SK-N-SH (cell line): ENCODE measurements around the gene GALNT18. TPM values are rescaled to one million over a fixed set of nuclear protein-coding genes. Genes with fewer than 3 reads are reported as not detected.
A peak's percentile ranks its signal among the peaks of the same experiment; 100 is the strongest.

Experiments
- CTCF ChIA-PET: fragments of 300-600, 350-600 bp; formaldehyde crosslinking; extraction: SDS; loops from one replicate; lab custom pipeline; 2021; lab: Yijun Ruan, JAX
- POLR2A ChIA-PET: fragments of 350-600 bp; sonication (Branson Sonifier 250); formaldehyde crosslinking; extraction: SDS; loops from one replicate; lab custom pipeline; 2020; ENCODE audit warnings: antibody characterized with exemption, inconsistent platforms; lab: Yijun Ruan, JAX
- DNase-seq: peaks from one replicate; pipeline ENCODE4 v3.0.0; 2012
- H2AFZ ChIP-seq: fragments of 200-600 bp; sonication (generic); 2 replicates; pipeline ENCODE4 v1.8.1; 2016; ENCODE audit warnings: antibody characterized with exemption, mild to moderate bottlenecking, low read depth
- H3F3A ChIP-seq: fragments of 200-600 bp; sonication (generic); replicated peaks from 2 replicates; pipeline ENCODE3; 2016; ENCODE audit warnings: antibody characterized with exemption, mild to moderate bottlenecking; ENCODE audit not compliant: insufficient read depth
- H3K27ac ChIP-seq, 2 experiments: fragments of 200-500 bp in 1 of 2; fragments of 200-600 bp in 1 of 2; sonication (Bioruptor generic) in 1 of 2; sonication (generic), shearing (Covaris generic) in 1 of 2; 2 replicates each; pipeline versions ENCODE4 v1.5.1 to v1.6.1; 2014 to 2016; ENCODE audit warnings: low read depth in 2 of 2, inconsistent platforms in 1 of 2, low read length in 1 of 2, mild to moderate bottlenecking in 1 of 2, mixed read lengths in 1 of 2
- H3K27me3 ChIP-seq: fragments of 200-600 bp; sonication (generic), shearing (Covaris generic); 2 replicates; pipeline ENCODE4 v1.6.1; 2016; ENCODE audit warnings: mixed run types; ENCODE audit not compliant: insufficient read depth
- H3K36me3 ChIP-seq, 2 experiments: fragments of 200-500 bp in 1 of 2; fragments of 200-600 bp in 1 of 2; sonication (Bioruptor generic) in 1 of 2; sonication (generic) in 1 of 2; replicated peaks in 1 of 2; 2 replicates each; pipeline versions ENCODE3 to v1.5.1; 2014 to 2016; ENCODE audit warnings: low read length in 1 of 2, mild to moderate bottlenecking in 1 of 2; ENCODE audit not compliant: insufficient read depth in 2 of 2, control insufficient read depth in 1 of 2
- H3K4me1 ChIP-seq, 2 experiments: fragments of 200-500 bp in 1 of 2; fragments of 200-600 bp in 1 of 2; sonication (Bioruptor generic) in 1 of 2; sonication (generic), shearing (Covaris generic) in 1 of 2; 2 replicates each; pipeline versions ENCODE4 v1.5.1 to v1.6.1; 2014 to 2016; ENCODE audit warnings: low read depth in 1 of 2, low read length in 1 of 2, mixed run types in 1 of 2; ENCODE audit not compliant: insufficient read depth in 2 of 2, control insufficient read depth in 1 of 2
- H3K4me2 ChIP-seq: fragments of 200-600 bp; sonication (generic), shearing (Covaris generic); 2 replicates; pipeline ENCODE4 v1.6.1; 2017; ENCODE audit warnings: mixed run types
- H3K4me3 ChIP-seq, 2 experiments: fragments of 200-500 bp in 1 of 2; fragments of 200-600 bp in 1 of 2; sonication (Bioruptor generic) in 1 of 2; sonication (generic), shearing (Covaris generic) in 1 of 2; 2 replicates each; pipeline versions ENCODE4 v1.5.1 to v1.8.1; 2014 to 2016; ENCODE audit warnings: low read depth in 2 of 2, inconsistent platforms in 1 of 2, low read length in 1 of 2, mild to moderate bottlenecking in 1 of 2, mixed read lengths in 1 of 2, moderate library complexity in 1 of 2
- H3K79me2 ChIP-seq: fragments of 200-600 bp; sonication (generic); 2 replicates; pipeline ENCODE4 v1.8.1; 2017; ENCODE audit warnings: mild to moderate bottlenecking; ENCODE audit not compliant: insufficient read depth
- H3K9ac ChIP-seq: fragments of 200-600 bp; sonication (generic); 2 replicates; pipeline ENCODE4 v1.6.1; 2017; ENCODE audit warnings: mixed run types
- H3K9me2 ChIP-seq: fragments of 200-600 bp; sonication (generic); 2 replicates; pipeline ENCODE4 v1.6.1; 2017; ENCODE audit warnings: mixed run types
- H3K9me3 ChIP-seq: fragments of 200-600 bp; sonication (generic); 2 replicates; pipeline ENCODE4 v1.6.1; 2017; ENCODE audit warnings: mixed run types, mild to moderate bottlenecking, moderate library complexity
- H4K20me1 ChIP-seq: fragments of 200-600 bp; sonication (generic); 2 replicates; pipeline ENCODE4 v1.6.1; 2017; ENCODE audit warnings: mild to moderate bottlenecking, mixed run types; ENCODE audit not compliant: insufficient read depth
- CHD2 ChIP-seq: fragments of 150-350 bp; IDR thresholded peaks from 2 replicates; pipeline ENCODE4 v1.6.1; 2018; ENCODE audit warnings: low read length; ENCODE audit not compliant: partially characterized antibody
- EZH2phosphoT487 ChIP-seq: fragments of 200-600 bp; sonication (generic); IDR thresholded peaks from 2 replicates; pipeline ENCODE4 v1.6.1; 2017; ENCODE audit warnings: low read depth, mixed run types, mild to moderate bottlenecking, antibody characterized with exemption, moderate library complexity, borderline replicate concordance
- FOSL2 ChIP-seq: IDR thresholded peaks from 2 replicates; pipeline ENCODE4 v1.4.0; 2012; ENCODE audit warnings: low read depth, mild to moderate bottlenecking, moderate library complexity, borderline replicate concordance
- FOXJ3 ChIP-seq: sonication (generic); formaldehyde crosslinking; IDR thresholded peaks from 2 replicates; pipeline ENCODE4 v1.5.1; 2020; ENCODE audit warnings: mild to moderate bottlenecking, missing genetic modification reagents
- FOXM1 ChIP-seq: IDR thresholded peaks from 2 replicates; pipeline ENCODE4 v1.4.0; 2012; ENCODE audit warnings: low read depth, mild to moderate bottlenecking
- GATA2 ChIP-seq: sonication (generic); formaldehyde crosslinking; IDR thresholded peaks from 2 replicates; pipeline ENCODE4 v1.5.0; 2020; ENCODE audit warnings: mild to moderate bottlenecking, missing genetic modification reagents
- MEF2A ChIP-seq: IDR thresholded peaks from 2 replicates; pipeline ENCODE4 v1.4.0; 2012; ENCODE audit warnings: low read depth, borderline replicate concordance
- MXI1 ChIP-seq: IDR thresholded peaks from 2 replicates; pipeline ENCODE4 v1.6.1; 2012; ENCODE audit warnings: mild to moderate bottlenecking, low read depth, low read length, improper control_type of control experiment
- NFIC ChIP-seq: IDR thresholded peaks from 2 replicates; pipeline ENCODE4 v1.4.0; 2012; ENCODE audit warnings: borderline replicate concordance
- POLR2AphosphoS5 ChIP-seq: IDR thresholded peaks from 2 replicates; pipeline ENCODE4 v1.6.1; 2012; ENCODE audit warnings: low read depth, low read length
- RAD21 ChIP-seq: IDR thresholded peaks from 2 replicates; pipeline ENCODE4 v1.6.1; 2012; ENCODE audit warnings: mild to moderate bottlenecking, low read length
- RCOR1 ChIP-seq: fragments of 150-350 bp; IDR thresholded peaks from 2 replicates; pipeline ENCODE4 v1.6.1; 2017; ENCODE audit warnings: antibody characterized with exemption, low read length
- RFX5 ChIP-seq: IDR thresholded peaks from 2 replicates; pipeline ENCODE4 v1.6.1; 2012; ENCODE audit warnings: mild to moderate bottlenecking, improper control_type of control experiment, low read length
- RXRA ChIP-seq: IDR thresholded peaks from 2 replicates; pipeline ENCODE4 v1.4.0; 2012; ENCODE audit warnings: low read depth, mild to moderate bottlenecking, borderline replicate concordance
- SMC3 ChIP-seq: IDR thresholded peaks from 2 replicates; pipeline ENCODE4 v1.6.1; 2012; ENCODE audit warnings: low read depth, low read length, improper control_type of control experiment
- TAF1 ChIP-seq: IDR thresholded peaks from 2 replicates; pipeline ENCODE4 v1.6.1; 2012; ENCODE audit warnings: low read depth, mild to moderate bottlenecking, low read length, moderate library complexity, borderline replicate concordance
- TCF12 ChIP-seq: IDR thresholded peaks from 2 replicates; pipeline ENCODE4 v1.4.0; 2012
- TEAD4 ChIP-seq: IDR thresholded peaks from 2 replicates; pipeline ENCODE4 v1.4.0; 2012; ENCODE audit warnings: mild to moderate bottlenecking, borderline replicate concordance; ENCODE audit not compliant: insufficient read depth
- YY1 ChIP-seq: IDR thresholded peaks from 2 replicates; pipeline ENCODE4 v1.4.0; 2012; ENCODE audit warnings: low read depth, mild to moderate bottlenecking
- WGBS: methylation state at CpG from one replicate; pipeline ENCODE4 v1.1.6; 2017; ENCODE audit warnings: low lambda C conversion rate; 5-methylcytosine and 5-hydroxymethylcytosine counted together
- polyA plus RNA-seq, 3 experiments: library from polyadenylated mRNA; depleted of rRNA; stranded (reverse); fragments of >200 nt; gene quantifications; 2 replicates each; pipeline ENCODE4 v1.2.3, GENCODE V29; 2012
- TF ChIP-seq, protein P1 (sequence below): fragments of 150-350 bp; IDR thresholded peaks from 2 replicates; pipeline ENCODE4 v1.6.1; 2017; ENCODE audit warnings: antibody characterized with exemption, low read length, low read depth, borderline replicate concordance
- TF ChIP-seq, protein P2 (sequence below): IDR thresholded peaks from 2 replicates; pipeline ENCODE4; 2012
- TF ChIP-seq, protein P3 (sequence below): IDR thresholded peaks from 2 replicates; pipeline ENCODE4 v1.4.0; 2012; ENCODE audit warnings: low read depth, borderline replicate concordance
- TF ChIP-seq, protein P4 (sequence below): IDR thresholded peaks from 2 replicates; pipeline ENCODE4 v1.4.0; 2012; ENCODE audit warnings: low read depth, borderline replicate concordance

GALNT18 gene
- polyA plus RNA-seq, 1 of the 3 experiments (the other 2 are of a cell fraction): 0.64 TPM

DNA sequence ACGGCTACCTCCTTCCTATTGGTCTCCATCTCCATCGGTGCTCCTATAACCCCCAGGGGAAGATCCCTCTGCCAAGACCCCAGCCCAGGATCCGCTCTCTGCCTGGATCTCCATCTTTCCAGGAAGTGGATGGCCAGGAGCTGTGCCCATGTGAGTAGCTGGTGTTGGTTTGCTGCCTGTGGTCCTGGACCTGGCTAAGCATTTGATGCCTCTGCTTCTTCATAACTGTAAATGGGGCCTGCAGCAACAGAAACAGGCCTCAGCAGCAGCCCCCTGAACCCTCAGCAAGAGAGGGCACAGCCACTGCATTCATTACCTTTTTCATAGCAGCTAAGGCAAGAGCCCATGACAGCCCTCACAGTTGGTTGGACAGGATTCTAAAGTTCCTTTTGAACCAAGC, 242.1 kb downstream of the GALNT18 start (continued):
- TF ChIP-seq, protein P1, sequence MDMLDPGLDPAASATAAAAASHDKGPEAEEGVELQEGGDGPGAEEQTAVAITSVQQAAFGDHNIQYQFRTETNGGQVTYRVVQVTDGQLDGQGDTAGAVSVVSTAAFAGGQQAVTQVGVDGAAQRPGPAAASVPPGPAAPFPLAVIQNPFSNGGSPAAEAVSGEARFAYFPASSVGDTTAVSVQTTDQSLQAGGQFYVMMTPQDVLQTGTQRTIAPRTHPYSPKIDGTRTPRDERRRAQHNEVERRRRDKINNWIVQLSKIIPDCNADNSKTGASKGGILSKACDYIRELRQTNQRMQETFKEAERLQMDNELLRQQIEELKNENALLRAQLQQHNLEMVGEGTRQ: no peak
- no peak for TF ChIP-seq YY1
- no peak for TF ChIP-seq MEF2A
- no peak for TF ChIP-seq FOSL2
- TF ChIP-seq MXI1: no peak
- no peak for TF ChIP-seq FOXM1
- no peak for TF ChIP-seq TEAD4
- no peak for TF ChIP-seq CHD2
- TF ChIP-seq POLR2AphosphoS5: no peak
- TF ChIP-seq, protein P2, sequence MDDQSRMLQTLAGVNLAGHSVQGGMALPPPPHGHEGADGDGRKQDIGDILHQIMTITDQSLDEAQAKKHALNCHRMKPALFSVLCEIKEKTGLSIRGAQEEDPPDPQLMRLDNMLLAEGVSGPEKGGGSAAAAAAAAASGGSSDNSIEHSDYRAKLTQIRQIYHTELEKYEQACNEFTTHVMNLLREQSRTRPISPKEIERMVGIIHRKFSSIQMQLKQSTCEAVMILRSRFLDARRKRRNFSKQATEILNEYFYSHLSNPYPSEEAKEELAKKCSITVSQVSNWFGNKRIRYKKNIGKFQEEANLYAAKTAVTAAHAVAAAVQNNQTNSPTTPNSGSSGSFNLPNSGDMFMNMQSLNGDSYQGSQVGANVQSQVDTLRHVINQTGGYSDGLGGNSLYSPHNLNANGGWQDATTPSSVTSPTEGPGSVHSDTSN: no peak
- no peak for TF ChIP-seq RAD21
- TF ChIP-seq, protein P3, sequence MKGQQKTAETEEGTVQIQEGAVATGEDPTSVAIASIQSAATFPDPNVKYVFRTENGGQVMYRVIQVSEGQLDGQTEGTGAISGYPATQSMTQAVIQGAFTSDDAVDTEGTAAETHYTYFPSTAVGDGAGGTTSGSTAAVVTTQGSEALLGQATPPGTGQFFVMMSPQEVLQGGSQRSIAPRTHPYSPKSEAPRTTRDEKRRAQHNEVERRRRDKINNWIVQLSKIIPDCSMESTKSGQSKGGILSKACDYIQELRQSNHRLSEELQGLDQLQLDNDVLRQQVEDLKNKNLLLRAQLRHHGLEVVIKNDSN: no peak
- no peak for TF ChIP-seq NFIC
- TF ChIP-seq GATA2 (CRISPR knock-in tag): no peak

DNA sequence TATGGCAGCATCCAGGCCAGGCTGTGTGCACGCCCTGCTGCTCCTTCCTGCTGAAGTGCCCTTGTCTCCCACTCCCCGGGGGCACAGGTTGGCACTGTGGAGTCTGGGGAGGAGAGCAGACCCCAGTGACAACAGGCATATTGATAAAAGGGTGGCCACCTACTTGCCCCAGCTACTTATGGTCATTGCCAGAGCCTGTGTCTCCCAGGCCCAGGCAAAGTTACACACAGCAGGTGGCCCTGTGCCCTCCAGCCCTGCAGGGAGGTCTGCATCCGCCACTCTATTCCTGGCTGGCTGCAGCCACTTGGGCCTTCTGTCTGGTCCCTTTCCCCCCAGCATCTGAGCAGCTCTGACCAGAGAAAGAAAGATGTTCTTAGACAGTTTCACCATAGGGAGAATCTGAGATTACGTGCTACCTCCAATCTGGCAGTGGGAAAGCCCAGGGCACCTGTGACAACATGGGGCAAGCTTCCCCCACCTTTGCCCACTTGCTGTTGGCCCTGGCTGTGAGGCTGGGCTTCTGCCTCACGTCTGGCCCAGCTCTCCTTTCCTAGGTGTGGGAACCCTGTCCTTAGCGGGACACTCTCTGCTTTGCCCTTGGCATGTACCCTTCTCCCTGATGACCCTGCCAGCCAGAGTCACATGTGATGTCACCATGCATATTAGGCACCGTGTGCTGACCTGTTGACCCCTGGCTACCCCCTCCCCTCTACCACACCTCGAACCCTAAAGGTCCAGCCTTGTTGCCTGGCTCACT, 243.4 kb downstream of the GALNT18 start:
- ChIA-PET POLR2A (interaction anchor here (1.6 kb wide), 1 partner anchor 160 kb away, joined by 5 read pairs; no protein-coding TSS in a partner anchor), CTCF (interaction anchor here (0.7 to 2.6 kb wide), 6 partner anchors 12 to 444 kb away, joined by 3 to 8 read pairs (median 4); partner anchors contain the start of gene GALNT18)
- no peaks in the 10 kb centered on the region for H3K36me3 ChIP-seq
- H3K9me2 ChIP-seq: no peaks in the 10 kb centered on the region
- no peaks in the 10 kb centered on the region for H4K20me1 ChIP-seq
- H3K27me3 ChIP-seq: no peaks in the 10 kb centered on the region
- no peak overlapping the region for H3K4me2 ChIP-seq
- peaks cover 0 to 29% of the 10 kb centered on the region in 2 experiments; a peak in 2 of 4 replicates for H3K4me1 ChIP-seq
- H3K79me2 ChIP-seq: no peaks in the 10 kb centered on the region
- peak overlapping the region in 1 of 2 experiments; percentile 93; a peak in 2 of 4 replicates for H3K27ac ChIP-seq
- H2AFZ ChIP-seq: no peak overlapping the region
- H3K9me3 ChIP-seq: no peaks in the 10 kb centered on the region
- WGBS: 47% methylated on average over 7 of the region's 8 CpGs
- DNase-seq: peak; percentile 75
- no peak overlapping the region for H3K4me3 ChIP-seq
- H3K9ac ChIP-seq: no peak overlapping the region
- H3F3A ChIP-seq: no peaks in the 10 kb centered on the region
- TF ChIP-seq, protein P4, sequence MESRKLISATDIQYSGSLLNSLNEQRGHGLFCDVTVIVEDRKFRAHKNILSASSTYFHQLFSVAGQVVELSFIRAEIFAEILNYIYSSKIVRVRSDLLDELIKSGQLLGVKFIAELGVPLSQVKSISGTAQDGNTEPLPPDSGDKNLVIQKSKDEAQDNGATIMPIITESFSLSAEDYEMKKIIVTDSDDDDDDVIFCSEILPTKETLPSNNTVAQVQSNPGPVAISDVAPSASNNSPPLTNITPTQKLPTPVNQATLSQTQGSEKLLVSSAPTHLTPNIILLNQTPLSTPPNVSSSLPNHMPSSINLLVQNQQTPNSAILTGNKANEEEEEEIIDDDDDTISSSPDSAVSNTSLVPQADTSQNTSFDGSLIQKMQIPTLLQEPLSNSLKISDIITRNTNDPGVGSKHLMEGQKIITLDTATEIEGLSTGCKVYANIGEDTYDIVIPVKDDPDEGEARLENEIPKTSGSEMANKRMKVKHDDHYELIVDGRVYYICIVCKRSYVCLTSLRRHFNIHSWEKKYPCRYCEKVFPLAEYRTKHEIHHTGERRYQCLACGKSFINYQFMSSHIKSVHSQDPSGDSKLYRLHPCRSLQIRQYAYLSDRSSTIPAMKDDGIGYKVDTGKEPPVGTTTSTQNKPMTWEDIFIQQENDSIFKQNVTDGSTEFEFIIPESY: no peak
- no peak for TF ChIP-seq TEAD4
- TF ChIP-seq FOXJ3 (CRISPR knock-in tag): no peak; the same call in 1 of the 2 replicates
- no peak for TF ChIP-seq RXRA
- no peak for TF ChIP-seq YY1
- peak; percentile 21 for TF ChIP-seq CHD2
- TF ChIP-seq RFX5: no peak
- TF ChIP-seq, protein P3: no peak
- 0 out of 2 replicates have a peak, but pooled peaks have one; percentile 5 for TF ChIP-seq RAD21
- TF ChIP-seq RCOR1: no peak
- no peak for TF ChIP-seq SMC3
- no peak for TF ChIP-seq FOSL2
- no peak for TF ChIP-seq TAF1
- TF ChIP-seq GATA2 (CRISPR knock-in tag): peak; percentile 46; the same call in 1 of the 2 replicates
- no peak for TF ChIP-seq TCF12
- TF ChIP-seq, protein P2: no peak
- no peak for TF ChIP-seq NFIC
- no peak for TF ChIP-seq EZH2phosphoT487
